GM13976 (cell line): ENCODE results near the gene APOL1.

Experiments used
- DNase-seq: peaks from one replicate; pipeline ENCODE4 v3.0.0; 2012; ENCODE audit warnings: low spot score
- in situ Hi-C: fragments of 300-500 bp; cut with MboI; formaldehyde crosslinking; loops from one replicate; pipeline ENCODE4 v1.12.0; 2022; ENCODE audit warnings: low sequenced_read_pairs, mixed read lengths, inconsistent platforms; ENCODE audit not compliant: unreplicated experiment
- TF ChIP-seq, protein P1 (sequence below): IDR thresholded peaks from 2 replicates; pipeline ENCODE4 v1.5.1; 2012; ENCODE audit warnings: borderline replicate concordance, mild to moderate bottlenecking; ENCODE audit not compliant: insufficient read depth; ENCODE audit errors: extremely low read depth, missing control alignments, control extremely low read depth

The APOL1 gene

DNA sequence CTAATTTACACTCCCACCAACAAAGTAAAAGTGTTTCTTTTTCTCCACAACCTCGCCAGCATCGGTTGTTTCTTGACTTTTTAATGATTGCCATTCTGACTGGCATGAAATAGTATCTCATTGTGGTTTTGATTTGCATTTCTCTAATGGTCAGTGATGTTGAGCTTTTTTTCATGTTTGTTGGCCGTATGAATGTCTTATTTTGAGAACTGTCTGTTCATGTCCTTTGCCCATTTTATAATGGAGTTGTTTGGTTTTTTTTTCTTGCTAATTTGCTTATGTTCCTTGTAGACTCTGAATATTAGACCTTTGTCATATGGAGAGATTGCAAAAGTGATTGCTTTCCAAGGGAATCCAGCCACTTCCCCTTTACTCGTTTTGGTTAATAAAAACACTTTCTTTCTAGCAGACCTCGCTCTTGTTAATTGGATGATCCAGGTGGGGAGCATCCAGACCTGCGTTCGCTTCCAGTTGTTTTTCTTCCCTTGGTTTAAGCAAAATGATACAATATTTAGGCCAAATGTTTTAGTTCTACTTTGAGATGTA lies 34.2 kb upstream of the APOL1 start:
- no peak for DNase-seq
- in situ Hi-C loops = no loop called here

DNA sequence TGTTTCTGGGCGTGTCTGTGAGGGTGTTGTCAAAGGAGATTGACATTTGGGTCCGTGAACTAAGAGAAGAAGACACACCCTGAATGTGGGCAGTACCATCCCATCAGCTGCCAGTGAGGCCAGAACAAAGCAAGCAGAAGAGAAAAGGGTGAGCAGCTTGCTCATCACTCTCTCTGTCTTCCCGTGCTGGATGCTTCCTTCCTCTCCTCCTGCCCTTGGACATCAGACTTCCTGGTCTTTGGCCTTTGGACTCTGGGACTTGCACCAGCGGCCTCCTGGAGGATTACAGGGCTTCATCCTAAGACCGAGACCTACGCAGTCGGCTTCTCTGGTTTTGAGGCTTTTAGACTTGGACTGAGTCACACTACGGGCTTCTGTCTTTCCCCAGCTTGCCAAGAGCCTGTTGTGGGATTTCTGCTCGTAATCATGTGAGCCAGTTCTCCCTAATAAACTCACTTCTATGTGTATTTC lies 32.4 kb upstream of the APOL1 start:
- in situ Hi-C loops = no loop called here
- TF ChIP-seq, protein P1, sequence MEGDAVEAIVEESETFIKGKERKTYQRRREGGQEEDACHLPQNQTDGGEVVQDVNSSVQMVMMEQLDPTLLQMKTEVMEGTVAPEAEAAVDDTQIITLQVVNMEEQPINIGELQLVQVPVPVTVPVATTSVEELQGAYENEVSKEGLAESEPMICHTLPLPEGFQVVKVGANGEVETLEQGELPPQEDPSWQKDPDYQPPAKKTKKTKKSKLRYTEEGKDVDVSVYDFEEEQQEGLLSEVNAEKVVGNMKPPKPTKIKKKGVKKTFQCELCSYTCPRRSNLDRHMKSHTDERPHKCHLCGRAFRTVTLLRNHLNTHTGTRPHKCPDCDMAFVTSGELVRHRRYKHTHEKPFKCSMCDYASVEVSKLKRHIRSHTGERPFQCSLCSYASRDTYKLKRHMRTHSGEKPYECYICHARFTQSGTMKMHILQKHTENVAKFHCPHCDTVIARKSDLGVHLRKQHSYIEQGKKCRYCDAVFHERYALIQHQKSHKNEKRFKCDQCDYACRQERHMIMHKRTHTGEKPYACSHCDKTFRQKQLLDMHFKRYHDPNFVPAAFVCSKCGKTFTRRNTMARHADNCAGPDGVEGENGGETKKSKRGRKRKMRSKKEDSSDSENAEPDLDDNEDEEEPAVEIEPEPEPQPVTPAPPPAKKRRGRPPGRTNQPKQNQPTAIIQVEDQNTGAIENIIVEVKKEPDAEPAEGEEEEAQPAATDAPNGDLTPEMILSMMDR = no peak
- no peak for DNase-seq

More for the DNA sequence above, 34.2 kb upstream of the APOL1 start:
- TF ChIP-seq, protein P1 = no peak

DNA sequence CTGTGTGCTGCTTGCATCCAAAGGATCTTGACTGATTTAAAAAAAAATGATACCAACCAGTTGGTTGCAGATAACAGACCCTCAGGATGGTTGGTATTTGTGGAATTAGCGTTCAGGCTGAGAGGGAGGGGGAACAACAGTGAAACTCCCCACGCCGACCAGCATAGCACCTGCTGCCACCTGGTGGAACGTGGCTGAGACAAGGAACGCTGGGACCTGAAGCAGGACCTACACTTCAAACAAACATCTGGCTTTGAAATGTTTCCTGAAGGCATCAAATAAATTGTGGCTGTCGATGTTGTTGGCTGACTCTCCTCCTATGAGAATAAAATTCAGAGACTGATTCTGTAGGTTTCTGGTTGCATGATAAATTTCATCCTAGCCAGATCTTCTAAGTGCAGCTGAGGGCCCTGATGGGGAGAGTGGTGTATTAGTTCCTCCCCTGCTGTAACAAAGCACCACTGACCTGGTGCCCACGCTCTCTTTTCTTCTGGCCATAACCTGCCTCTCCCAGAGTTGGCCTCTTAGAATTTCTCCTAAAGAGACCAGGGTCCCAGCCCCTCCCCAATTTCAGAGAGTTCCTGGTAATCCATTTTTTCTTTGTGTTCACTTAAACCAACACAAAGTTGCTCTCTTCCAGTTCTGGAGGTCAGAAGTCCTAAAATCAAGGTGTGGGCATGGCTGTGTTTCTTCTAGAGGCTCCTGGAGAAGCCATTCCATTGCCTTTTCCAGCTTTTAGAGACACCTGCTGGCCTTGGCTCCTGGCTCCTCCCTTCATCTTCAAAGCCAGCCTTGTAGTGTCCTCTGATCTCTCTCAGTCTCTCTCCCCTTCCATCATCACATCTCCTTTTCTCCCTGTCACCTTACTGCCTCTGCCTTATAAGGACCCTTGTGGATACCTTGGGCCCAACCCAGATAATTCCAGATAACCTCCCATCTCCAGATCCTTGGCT lies 30.9 kb upstream of the APOL1 start:
- TF ChIP-seq, protein P1 = peak; percentile 58
- in situ Hi-C loops = no loop called here
- peak; percentile 52 for DNase-seq

DNA sequence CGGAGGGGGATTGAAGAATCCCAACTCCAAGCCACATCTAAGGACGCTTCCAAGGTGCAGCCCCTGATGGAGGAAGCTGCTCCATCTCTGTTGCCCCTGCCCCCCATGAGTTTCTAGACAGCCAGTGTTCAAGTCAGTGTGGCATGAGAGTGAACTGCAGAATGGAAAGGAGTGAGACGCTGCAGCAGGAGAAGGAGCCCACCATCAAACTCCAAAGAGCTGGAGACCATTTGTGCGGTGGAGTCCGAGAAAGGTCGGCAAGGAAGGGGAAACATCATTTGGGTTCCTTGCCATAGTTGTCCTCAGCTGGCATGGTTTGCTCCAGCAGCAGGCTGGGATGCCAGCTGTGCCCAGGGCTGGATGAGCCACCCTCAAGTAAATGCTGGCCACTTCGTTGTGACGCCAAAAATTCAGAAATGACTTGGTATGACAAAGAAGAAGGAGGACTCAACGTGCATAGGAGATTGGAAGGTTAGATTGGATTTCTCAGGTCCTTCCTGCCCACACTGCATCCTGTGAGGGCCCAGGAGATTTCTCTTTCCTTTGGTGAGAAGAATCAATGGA lies 30.0 kb upstream of the APOL1 start:
- DNase-seq = no peak
- TF ChIP-seq, protein P1 = no peak
- in situ Hi-C loops = no loop called here

DNA sequence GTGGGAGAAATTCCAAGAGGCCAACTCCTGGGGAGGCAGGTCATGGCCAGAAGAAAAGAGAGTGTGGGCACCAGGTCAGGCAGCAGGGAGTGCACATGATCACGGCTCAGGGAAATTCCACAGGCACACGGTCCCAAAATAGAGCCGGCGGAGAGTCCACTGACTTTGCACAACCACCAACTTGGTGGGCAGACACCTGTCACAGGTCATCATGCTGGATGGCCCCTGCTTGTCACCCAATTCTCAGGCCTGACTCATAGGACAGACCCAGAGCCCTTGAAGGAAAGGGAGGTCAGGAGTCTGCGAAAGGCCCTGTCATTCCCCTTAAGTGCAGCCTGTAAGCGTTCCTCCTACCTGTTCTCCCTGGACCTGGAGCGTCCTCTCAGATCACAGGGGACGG lies 29.4 kb upstream of the APOL1 start:
- in situ Hi-C loops = no loop called here
- no peak for DNase-seq
- TF ChIP-seq, protein P1 = no peak

DNA sequence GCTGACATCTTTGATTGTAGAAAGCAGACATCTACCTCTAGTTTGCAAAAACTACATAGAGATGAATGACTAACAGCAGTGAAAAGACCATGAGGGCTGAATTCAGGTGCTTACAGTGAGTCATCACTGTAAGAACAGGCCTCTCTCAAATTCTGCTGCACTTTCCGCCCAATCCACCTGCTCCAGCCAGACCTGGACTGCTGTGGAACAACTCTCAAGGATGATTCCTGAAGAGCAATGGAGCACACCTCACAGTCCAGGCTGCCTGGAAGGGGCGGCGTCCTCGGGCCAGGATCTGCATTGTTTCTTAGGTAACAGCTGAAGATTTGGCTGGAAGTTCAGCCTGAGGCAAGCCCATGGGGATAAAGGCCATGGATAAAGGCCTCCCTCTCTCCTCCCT lies 28.7 kb upstream of the APOL1 start:
- in situ Hi-C loops = no loop called here
- TF ChIP-seq, protein P1 = no peak
- no peak for DNase-seq
